Parathyroid adenoma (tissue), 2 donors: Measurements from ENCODE around the gene MED9.

Source experiments
- H2AFZ ChIP-seq: fragments of 300-600 bp; sonication (generic); one replicate; pipeline ENCODE4 v1.7.0; 2017; ENCODE audit warnings: antibody characterized with exemption, mild to moderate bottlenecking
- H3K27ac ChIP-seq: fragments of 300-600 bp; sonication (generic); one replicate; pipeline ENCODE4 v1.7.0; 2017
- H3K27me3 ChIP-seq: fragments of 300-600 bp; sonication (generic); one replicate; pipeline ENCODE4 v1.7.0; 2017; ENCODE audit warnings: low read length; ENCODE audit not compliant: control insufficient read depth, insufficient read depth
- H3K36me3 ChIP-seq: fragments of 300-600 bp; sonication (generic); one replicate; pipeline ENCODE4 v1.7.0; 2017; ENCODE audit warnings: low read length; ENCODE audit not compliant: control insufficient read depth, insufficient read depth
- H3K4me1 ChIP-seq: fragments of 300-600 bp; sonication (generic); one replicate; pipeline ENCODE4 v1.7.0; 2017; ENCODE audit warnings: control low read depth
- H3K4me2 ChIP-seq: fragments of 300-600 bp; sonication (generic); one replicate; pipeline ENCODE4 v1.7.0; 2017; ENCODE audit warnings: low read length
- H3K4me3 ChIP-seq: fragments of 300-600 bp; sonication (generic); one replicate; pipeline ENCODE4 v1.7.0; 2017; ENCODE audit warnings: low read depth, low read length
- H3K79me2 ChIP-seq: fragments of 300-600 bp; sonication (generic); one replicate; pipeline ENCODE4 v1.7.0; 2017; ENCODE audit warnings: control low read depth
- H3K9ac ChIP-seq: fragments of 300-600 bp; sonication (generic); one replicate; pipeline ENCODE4 v1.7.0; 2017; ENCODE audit warnings: mild to moderate bottlenecking
- H3K9me3 ChIP-seq: fragments of 300-600 bp; sonication (generic); one replicate; pipeline ENCODE4 v1.7.0; 2017; ENCODE audit warnings: low read length; ENCODE audit not compliant: control insufficient read depth
- CTCF ChIP-seq: fragments of 300-600 bp; sonication (generic); IDR thresholded peaks from one replicate; pipeline ENCODE4 v1.7.0; 2017; ENCODE audit warnings: antibody characterized with exemption, mild to moderate bottlenecking
- donor health status: primary hyperparathyroidism.

MED9 gene

GRCh38 chr17:17500999-17501605 is 24.3 kb downstream of the MED9 start:
- TF ChIP-seq CTCF: no peak
- Histone ChIP-seq H3K9me3 (no peaks in the 10 kb centered on the region), H3K27ac (no peak overlapping the region), H2AFZ (no peak overlapping the region), H3K9ac (no peak overlapping the region), H3K4me1 (no peaks in the 10 kb centered on the region), H3K79me2 (no peaks in the 10 kb centered on the region), H3K4me2 (no peak overlapping the region), H3K27me3 (no peaks in the 10 kb centered on the region), H3K36me3 (no peaks in the 10 kb centered on the region), H3K4me3 (no peak overlapping the region)

GRCh38 chr17:17502741-17503565 is 26.2 kb downstream of the MED9 start:
- H3K27ac ChIP-seq: no peak overlapping the region

GRCh38 chr17:17503566-17504130 is 26.8 kb downstream of the MED9 start:
- Histone ChIP-seq H3K79me2 (no peaks in the 10 kb centered on the region), H2AFZ (no peak overlapping the region), H3K27ac (no peak overlapping the region), H3K4me3 (no peak overlapping the region), H3K27me3 (no peaks in the 10 kb centered on the region), H3K4me1 (no peaks in the 10 kb centered on the region), H3K9me3 (no peaks in the 10 kb centered on the region), H3K4me2 (no peak overlapping the region), H3K36me3 (no peaks in the 10 kb centered on the region), H3K9ac (no peak overlapping the region)
- TF ChIP-seq CTCF: no peak

More at GRCh38 chr17:17502741-17503565, 26.2 kb downstream of the MED9 start:
- no peaks in the 10 kb centered on the region for H3K36me3 ChIP-seq
- H3K4me2 ChIP-seq: no peak overlapping the region
- H2AFZ ChIP-seq: no peak overlapping the region
- H3K9me3 ChIP-seq: no peaks in the 10 kb centered on the region
- H3K4me1 ChIP-seq: no peaks in the 10 kb centered on the region
- no peaks in the 10 kb centered on the region for H3K27me3 ChIP-seq
- H3K9ac ChIP-seq: no peak overlapping the region
- H3K4me3 ChIP-seq: no peak overlapping the region
- TF ChIP-seq CTCF: no peak
- H3K79me2 ChIP-seq: no peaks in the 10 kb centered on the region

GRCh38 chr17:17504341-17505140 is 27.7 kb downstream of the MED9 start:
- no peaks in the 10 kb centered on the region for H3K79me2 ChIP-seq
- H3K9me3 ChIP-seq: no peaks in the 10 kb centered on the region
- no peaks in the 10 kb centered on the region for H3K4me1 ChIP-seq
- H3K4me3 ChIP-seq: no peak overlapping the region
- TF ChIP-seq CTCF: no peak
- no peak overlapping the region for H2AFZ ChIP-seq
- no peak overlapping the region for H3K9ac ChIP-seq
- H3K4me2 ChIP-seq: no peak overlapping the region
- H3K27ac ChIP-seq: no peak overlapping the region
- H3K36me3 ChIP-seq: no peaks in the 10 kb centered on the region
- H3K27me3 ChIP-seq: no peaks in the 10 kb centered on the region
